IPS-20b (cell line): ENCODE data around the gene CTTNBP2.
A peak's percentile ranks its signal among the peaks of the same experiment; 100 is the strongest.

ENCODE experiments used
- H3K27ac ChIP-seq: one replicate; pipeline ENCODE4 v1.5.1; 2013; ENCODE audit warnings: low read length
- H3K27me3 ChIP-seq: 2 replicates; pipeline ENCODE4 v1.6.1; 2013; ENCODE audit warnings: mild to moderate bottlenecking, low read length, inconsistent platforms; ENCODE audit not compliant: insufficient read depth
- H3K36me3 ChIP-seq: 2 replicates; pipeline ENCODE4 v1.6.1; 2013; ENCODE audit warnings: low read depth, mild to moderate bottlenecking, inconsistent platforms, low read length, moderate library complexity; ENCODE audit not compliant: insufficient read depth
- H3K4me1 ChIP-seq: 2 replicates; pipeline ENCODE4 v1.6.1; 2013; ENCODE audit warnings: mild to moderate bottlenecking, control low read depth, inconsistent platforms, low read length, moderate library complexity; ENCODE audit not compliant: insufficient read depth
- H3K4me3 ChIP-seq: 2 replicates; pipeline ENCODE4 v1.5.1; 2013; ENCODE audit warnings: mild to moderate bottlenecking, low read length, inconsistent platforms
- H3K9ac ChIP-seq: 2 replicates; pipeline ENCODE4 v1.6.1; 2013; ENCODE audit warnings: low read depth, mild to moderate bottlenecking, inconsistent platforms, low read length, moderate library complexity
- H3K9me3 ChIP-seq: 2 replicates; pipeline ENCODE4 v1.6.1; 2013; ENCODE audit warnings: mild to moderate bottlenecking, low read depth, low read length, inconsistent platforms; ENCODE audit not compliant: insufficient read depth

Gene CTTNBP2

DNA sequence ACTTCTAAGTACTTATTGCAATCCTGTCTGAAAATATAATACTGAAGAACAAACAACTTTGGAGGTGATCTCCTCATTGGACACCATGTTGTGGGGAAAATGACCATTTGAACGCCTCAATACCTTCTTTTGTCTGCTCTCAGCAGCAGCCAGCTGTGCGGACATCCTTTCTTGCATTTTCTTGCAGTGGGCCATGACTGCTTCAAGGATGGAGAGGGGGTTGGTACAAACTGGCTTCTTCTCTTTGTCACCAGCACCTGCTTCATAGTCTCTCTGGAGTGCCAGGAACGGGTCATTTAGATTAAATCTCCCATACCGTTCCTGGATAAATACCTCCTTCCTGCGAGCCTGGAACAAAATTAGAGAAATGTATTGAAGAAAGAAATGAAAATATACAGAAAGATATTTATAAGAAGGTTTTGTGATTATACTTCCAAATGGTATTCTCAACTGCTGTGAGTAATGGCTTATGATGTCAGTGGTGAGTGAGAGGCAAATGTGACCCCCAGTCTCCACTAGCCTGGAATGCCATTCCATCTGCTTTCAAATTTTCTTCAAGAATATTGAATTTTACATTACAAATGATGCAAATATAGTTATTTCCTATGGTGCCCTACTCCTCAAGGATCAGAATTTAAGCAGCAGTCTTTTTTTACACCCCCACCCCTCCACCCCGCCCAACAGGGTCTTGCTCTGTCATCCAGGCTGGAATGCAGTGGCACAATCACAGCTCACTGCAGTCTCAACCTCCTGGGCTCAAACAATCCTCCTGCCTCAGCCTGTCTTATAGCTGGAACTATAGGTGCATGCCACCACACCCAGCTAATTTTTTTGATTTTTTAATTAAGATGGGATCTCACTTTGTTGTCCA, 62.4 kb downstream of the CTTNBP2 start:
- H3K4me1 ChIP-seq, result peaks cover 43% of the 10 kb centered on the region
- peak overlapping the region; percentile 78 for H3K27ac ChIP-seq

DNA sequence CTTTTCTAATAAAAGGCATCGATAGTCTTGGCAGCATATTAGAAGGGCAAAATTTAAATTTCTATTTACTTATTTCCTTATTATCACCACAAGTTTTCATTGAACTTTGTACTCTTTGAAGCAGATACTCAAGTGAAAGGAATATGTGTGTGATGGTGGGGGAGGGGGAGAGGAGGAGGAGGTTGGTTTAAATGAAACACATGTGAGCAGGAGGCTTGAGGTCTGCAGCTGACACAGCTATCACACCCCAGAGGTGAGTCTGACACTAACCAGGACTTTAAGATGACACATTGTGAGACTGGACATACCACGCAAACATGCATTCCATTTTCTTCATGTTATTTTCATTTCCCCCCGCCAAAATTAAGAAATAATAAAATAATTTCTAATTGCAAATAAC, 63.3 kb downstream of the CTTNBP2 start:
- peak overlapping the region; percentile 78 for H3K27ac ChIP-seq
- peaks cover 6% of the 10 kb centered on the region; the same call in 1 of the 2 replicates for H3K36me3 ChIP-seq
- H3K4me3 ChIP-seq, result peak overlapping the region; percentile 19; the same call in 1 of the 2 replicates
- H3K4me1 ChIP-seq, result peaks cover 43% of the 10 kb centered on the region
- H3K27me3 ChIP-seq, result no peaks in the 10 kb centered on the region
- H3K9me3 ChIP-seq, result no peaks in the 10 kb centered on the region
- H3K9ac ChIP-seq, result peak overlapping the region; percentile 66; the same call in 1 of the 2 replicates

More for the DNA sequence above, 62.4 kb downstream of the CTTNBP2 start:
- no peaks in the 10 kb centered on the region for H3K27me3 ChIP-seq
- H3K9ac ChIP-seq, result peak overlapping the region; percentile 66; the same call in 1 of the 2 replicates
- no peaks in the 10 kb centered on the region for H3K9me3 ChIP-seq
- H3K4me3 ChIP-seq, result peak overlapping the region; percentile 19; the same call in 1 of the 2 replicates
- H3K36me3 ChIP-seq, result peaks cover 6% of the 10 kb centered on the region; the same call in 1 of the 2 replicates

GRCh38 chr7:117808910-117809705, 64.1 kb downstream of the CTTNBP2 start:
- H3K9ac ChIP-seq, result peak overlapping the region; percentile 66; the same call in 1 of the 2 replicates
- peaks cover 40% of the 10 kb centered on the region for H3K4me1 ChIP-seq

GRCh38 chr7:117808341-117808757, 64.9 kb downstream of the CTTNBP2 start:
- Histone ChIP-seq H3K36me3 (peaks cover 6% of the 10 kb centered on the region; the same call in 1 of the 2 replicates), H3K4me1 (peaks cover 33% of the 10 kb centered on the region), H3K27me3 (no peaks in the 10 kb centered on the region), H3K4me3 (no peak overlapping the region), H3K9me3 (no peaks in the 10 kb centered on the region), H3K27ac (peak overlapping the region; percentile 24), H3K9ac (no peak overlapping the region)

More at GRCh38 chr7:117808910-117809705, 64.1 kb downstream of the CTTNBP2 start:
- peak overlapping the region; percentile 78 for H3K27ac ChIP-seq
- peaks cover 6% of the 10 kb centered on the region; the same call in 1 of the 2 replicates for H3K36me3 ChIP-seq
- H3K9me3 ChIP-seq, result no peaks in the 10 kb centered on the region
- no peaks in the 10 kb centered on the region for H3K27me3 ChIP-seq
- H3K4me3 ChIP-seq, result no peak overlapping the region

DNA sequence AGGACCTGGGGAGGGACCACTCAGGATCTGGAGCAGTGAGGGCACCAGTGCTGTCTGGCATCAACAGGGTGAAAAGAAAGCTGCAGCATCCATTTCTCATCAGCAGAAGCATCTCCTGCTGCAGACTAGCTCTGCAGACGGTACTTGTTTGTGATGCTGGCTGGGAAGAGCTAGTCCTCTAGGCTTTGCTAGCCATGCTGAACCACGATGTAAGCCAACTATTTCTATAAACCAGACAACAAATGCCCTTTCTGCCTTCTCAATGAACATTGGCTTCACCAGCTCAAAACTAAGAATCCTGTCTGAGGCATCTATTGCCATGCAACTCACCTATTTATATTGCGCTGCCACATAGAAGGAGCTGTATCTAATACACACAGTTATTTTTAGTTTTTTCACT, 65.6 kb downstream of the CTTNBP2 start:
- Histone ChIP-seq H3K27ac (no peak overlapping the region), H3K4me3 (no peak overlapping the region), H3K36me3 (peaks cover 6% of the 10 kb centered on the region; the same call in 1 of the 2 replicates), H3K4me1 (peaks cover 27% of the 10 kb centered on the region), H3K9me3 (no peaks in the 10 kb centered on the region), H3K27me3 (no peaks in the 10 kb centered on the region), H3K9ac (no peak overlapping the region)

GRCh38 chr7:117806011-117806410, 67.2 kb downstream of the CTTNBP2 start:
- Histone ChIP-seq H3K27ac (no peak overlapping the region), H3K9ac (no peak overlapping the region), H3K36me3 (peaks cover 6% of the 10 kb centered on the region; the same call in 1 of the 2 replicates), H3K4me1 (peaks cover 22% of the 10 kb centered on the region), H3K4me3 (no peak overlapping the region), H3K27me3 (no peaks in the 10 kb centered on the region), H3K9me3 (no peaks in the 10 kb centered on the region)

- Histone ChIP-seq H3K9me3 (no peaks in the 10 kb centered on the region), H3K27ac (no peak overlapping the region), H3K36me3 (peaks cover 6% of the 10 kb centered on the region; the same call in 1 of the 2 replicates), H3K27me3 (no peaks in the 10 kb centered on the region), H3K9ac (no peak overlapping the region), H3K4me3 (no peak overlapping the region), H3K4me1 (peaks cover 19% of the 10 kb centered on the region)
Observed at GRCh38 chr7:117805241-117805640, 68.0 kb downstream of the CTTNBP2 start.

DNA sequence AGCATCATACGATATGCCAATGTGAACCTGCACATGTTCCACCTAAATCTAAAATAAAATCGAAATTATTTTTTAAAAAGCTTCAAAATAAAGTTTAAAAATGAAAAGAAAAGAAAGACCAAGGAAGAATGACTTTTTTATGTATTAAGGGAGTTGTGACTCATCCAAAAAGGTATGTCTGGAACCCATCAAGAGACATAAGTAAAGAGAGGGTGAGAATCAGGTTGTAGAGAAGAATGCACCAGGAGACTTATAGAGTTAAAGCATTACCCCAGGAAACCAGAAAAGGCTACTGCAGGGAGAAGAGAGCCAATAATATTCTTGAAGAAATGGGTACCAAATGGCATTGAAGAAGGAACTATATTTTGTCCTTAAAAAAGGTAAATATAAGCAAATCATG, 69.8 kb downstream of the CTTNBP2 start:
- no peaks in the 10 kb centered on the region for H3K27me3 ChIP-seq
- peaks cover 1% of the 10 kb centered on the region; the same call in 1 of the 2 replicates for H3K4me1 ChIP-seq
- no peaks in the 10 kb centered on the region for H3K9me3 ChIP-seq
- no peaks in the 10 kb centered on the region; the same call in 1 of the 2 replicates for H3K36me3 ChIP-seq
- no peak overlapping the region for H3K9ac ChIP-seq
- no peak overlapping the region for H3K27ac ChIP-seq
- no peak overlapping the region for H3K4me3 ChIP-seq

- Histone ChIP-seq H3K9me3 (no peaks in the 10 kb centered on the region), H3K27ac (no peak overlapping the region), H3K4me3 (no peak overlapping the region), H3K4me1 (peaks cover 3% of the 10 kb centered on the region; the same call in 1 of the 2 replicates), H3K9ac (no peak overlapping the region), H3K36me3 (no peaks in the 10 kb centered on the region), H3K27me3 (no peaks in the 10 kb centered on the region)
Observed at GRCh38 chr7:117802660-117803059, 70.6 kb downstream of the CTTNBP2 start.

- H3K27me3 ChIP-seq, result no peaks in the 10 kb centered on the region
- H3K36me3 ChIP-seq, result no peaks in the 10 kb centered on the region
- H3K4me1 ChIP-seq, result peaks cover 7% of the 10 kb centered on the region; the same call in 1 of the 2 replicates
- H3K4me3 ChIP-seq, result no peak overlapping the region
- no peak overlapping the region for H3K27ac ChIP-seq
- H3K9ac ChIP-seq, result no peak overlapping the region
- no peaks in the 10 kb centered on the region for H3K9me3 ChIP-seq
Observed at GRCh38 chr7:117800841-117801240, 72.4 kb downstream of the CTTNBP2 start.

- H3K27me3 ChIP-seq, result no peaks in the 10 kb centered on the region
- H3K4me1 ChIP-seq, result peaks cover 7% of the 10 kb centered on the region; the same call in 1 of the 2 replicates
- no peaks in the 10 kb centered on the region for H3K36me3 ChIP-seq
- H3K9ac ChIP-seq, result no peak overlapping the region
- no peak overlapping the region for H3K27ac ChIP-seq
- no peaks in the 10 kb centered on the region for H3K9me3 ChIP-seq
- no peak overlapping the region for H3K4me3 ChIP-seq
Observed at GRCh38 chr7:117800406-117800805, 72.8 kb downstream of the CTTNBP2 start.
